HCT116 (cell line): Measurements from ENCODE around the gene LRRC43. TPM values are rescaled to one million over a fixed set of nuclear protein-coding genes. Genes with fewer than 3 reads are reported as not detected.
A peak's percentile ranks its signal among the peaks of the same experiment; 100 is the strongest.

Source experiments
- ATAC-seq: fragments of 200-7000 bp; cut with Tn5 transposase; 2 replicates; pipeline ENCODE4 v1.9.1; 2020; ENCODE audit warnings: mild to moderate bottlenecking, moderate library complexity
- BruUV-seq: library from RNA; stranded (reverse); fragments of 400-500 nt; replicated peaks from 2 replicates; lab custom pipeline; 2021; lab: Mats Ljungman, UMichigan
- CTCF ChIA-PET: fragments of 300-600 bp; sonication (Branson Sonifier 250); formaldehyde crosslinking; loops from one replicate; lab custom pipeline; 2021; ENCODE audit warnings: antibody characterized with exemption; lab: Charles Lee
- POLR2A ChIA-PET: fragments of 300-600, 350-600 bp; sonication (Branson Sonifier 250); formaldehyde crosslinking; loops from one replicate; lab custom pipeline; 2021; ENCODE audit warnings: antibody characterized with exemption; lab: Charles Lee
- RAD21 ChIA-PET, 2 experiments: fragments of 300-600 bp; sonication (Branson Sonifier 250); formaldehyde crosslinking; loops; one replicate each; lab custom pipeline; 2023; ENCODE audit warnings: low total read pairs in 2 of 2; ENCODE audit not compliant: uncharacterized antibody in 2 of 2, unreplicated experiment in 2 of 2, low non-redundant PET in 1 of 2; lab: Charles Lee
- DNase-seq: peaks from one replicate; pipeline ENCODE4 v3.0.0-alpha.2; 2010; ENCODE audit warnings: low read depth, low spot score
- H2AFZ ChIP-seq: fragments of 200-600 bp; shearing (Covaris generic), sonication (generic); 2 replicates; pipeline ENCODE4 v1.6.1; 2017; ENCODE audit warnings: low read depth, mixed run types, mixed read lengths, antibody characterized with exemption, low read length; ENCODE audit not compliant: poor library complexity, severe bottlenecking
- H3K27ac ChIP-seq: 2 replicates; pipeline ENCODE4 v1.5.1; 2012; ENCODE audit warnings: low read depth, low read length
- H3K27me3 ChIP-seq: fragments of 200-600 bp; sonication (generic); 2 replicates; pipeline ENCODE4 v1.6.1; 2016; ENCODE audit warnings: mixed run types, low read length, mixed read lengths; ENCODE audit not compliant: insufficient read depth
- H3K36me3 ChIP-seq, 2 experiments: fragments of 200-500 bp in 1 of 2; fragments of 200-600 bp in 1 of 2; sonication (Bioruptor generic) in 1 of 2; sonication (generic) in 1 of 2; 2 replicates each; pipeline versions ENCODE4 v1.5.1 to v1.6.1; 2014 to 2016; ENCODE audit warnings: low read length in 2 of 2, inconsistent platforms in 1 of 2, mixed read lengths in 1 of 2, mixed run types in 1 of 2; ENCODE audit not compliant: insufficient read depth in 2 of 2, control insufficient read depth in 1 of 2
- H3K4me1 ChIP-seq, 2 experiments: fragments of 200-600 bp in 1 of 2; sonication (generic) in 1 of 2; 2 replicates each; pipeline versions ENCODE4 v1.5.1 to v1.6.1; 2012 to 2017; ENCODE audit warnings: low read length in 2 of 2, inconsistent platforms in 1 of 2, mild to moderate bottlenecking in 1 of 2, mixed read lengths in 1 of 2, mixed run types in 1 of 2, moderate library complexity in 1 of 2; ENCODE audit not compliant: insufficient read depth in 2 of 2, control insufficient read depth in 1 of 2
- H3K4me2 ChIP-seq: fragments of 200-600 bp; sonication (generic); 2 replicates; pipeline ENCODE4 v1.6.1; 2017; ENCODE audit warnings: mixed run types, low read length, mixed read lengths
- H3K4me3 ChIP-seq, 2 experiments: fragments of 200-600 bp in 1 of 2; sonication (generic) in 1 of 2; replicated peaks in 1 of 2; 2 replicates each; pipeline ENCODE4 v1.5.1; 2011 to 2016; ENCODE audit warnings: low read length in 2 of 2, control low read depth in 1 of 2, low read depth in 1 of 2, mild to moderate bottlenecking in 1 of 2, mixed read lengths in 1 of 2, mixed run types in 1 of 2
- H3K79me2 ChIP-seq: fragments of 200-600 bp; sonication (generic); 2 replicates; pipeline ENCODE4 v1.6.1; 2017; ENCODE audit warnings: mild to moderate bottlenecking, mixed run types, low read length, moderate library complexity, mixed read lengths; ENCODE audit not compliant: insufficient read depth
- H3K9ac ChIP-seq: fragments of 200-600 bp; sonication (generic); 2 replicates; pipeline ENCODE4 v1.6.1; 2016; ENCODE audit warnings: low read length, mixed read lengths
- H3K9me2 ChIP-seq: fragments of 200-600 bp; sonication (generic), shearing (Covaris generic); 2 replicates; pipeline ENCODE4 v1.6.1; 2017; ENCODE audit warnings: mixed run types, mild to moderate bottlenecking, moderate library complexity; ENCODE audit not compliant: insufficient read depth
- H3K9me3 ChIP-seq, 2 experiments: fragments of 200-500 bp in 1 of 2; fragments of 200-600 bp in 1 of 2; sonication (Bioruptor generic) in 1 of 2; sonication (generic) in 1 of 2; 2 replicates each; pipeline ENCODE4 v1.6.1; 2014 to 2017; ENCODE audit warnings: low read length in 2 of 2, mixed read lengths in 2 of 2, inconsistent platforms in 1 of 2, low read depth in 1 of 2, mild to moderate bottlenecking in 1 of 2, mixed run types in 1 of 2, moderate library complexity in 1 of 2; ENCODE audit not compliant: control insufficient read depth in 1 of 2, insufficient read depth in 1 of 2
- H4K20me1 ChIP-seq: fragments of 200-600 bp; sonication (generic), shearing (Covaris generic); 2 replicates; pipeline ENCODE4 v1.6.1; 2017; ENCODE audit warnings: mixed run types, mild to moderate bottlenecking, moderate library complexity; ENCODE audit not compliant: insufficient read depth
- FOSL1 ChIP-seq: IDR thresholded peaks from 2 replicates; pipeline ENCODE4 v1.6.1; 2012; ENCODE audit warnings: low read depth
- JUND ChIP-seq: IDR thresholded peaks from 2 replicates; pipeline ENCODE4 v1.6.1; 2012
- REST ChIP-seq: IDR thresholded peaks from 2 replicates; pipeline ENCODE4 v1.6.1; 2012; ENCODE audit warnings: low read depth
- SIN3A ChIP-seq: IDR thresholded peaks from 2 replicates; pipeline ENCODE4 v1.6.1; 2012; ENCODE audit warnings: low read depth
- SRF ChIP-seq: IDR thresholded peaks from 2 replicates; pipeline ENCODE4 v1.6.1; 2012; ENCODE audit warnings: low read depth
- intact Hi-C: fragments of 100-400 bp; cut with micrococcal nuclease; formaldehyde crosslinking; loops from 2 replicates; pipeline ENCODE4 v1.10.0; 2022
- total RNA-seq: library from RNA; stranded (reverse); gene quantifications from one replicate; pipeline ENCODE4 v1.2.1, GENCODE V29; 2021; ENCODE audit not compliant: unreplicated experiment
- TF ChIP-seq, protein P1 (sequence below), 3 experiments: fragments of 200-600 bp in 1 of 3; sonication (generic) in 1 of 3; IDR thresholded peaks in 2 of 3; conservative IDR thresholded peaks in 1 of 3; 2 replicates each; pipeline ENCODE4 v1.5.1; 2012 to 2017; ENCODE audit warnings: low read depth in 2 of 3, low read length in 2 of 3, antibody characterized with exemption in 1 of 3, borderline replicate concordance in 1 of 3, control low read depth in 1 of 3, mild to moderate bottlenecking in 1 of 3, mixed read lengths in 1 of 3, mixed run types in 1 of 3, moderate library complexity in 1 of 3; ENCODE audit not compliant: insufficient read depth in 1 of 3
- TF ChIP-seq, protein P2 (sequence below): IDR thresholded peaks from 2 replicates; pipeline ENCODE4 v1.6.1; 2012

LRRC43 gene
- total RNA-seq, 1 experiment from 2014 or later, result not detected

- ATAC-seq (peak; percentile 59), DNase-seq (no peak)
- H3K9me3 ChIP-seq, result no peaks in the 10 kb centered on the region
- no peak overlapping the region for H2AFZ ChIP-seq
- H3K36me3 ChIP-seq, result peaks cover 13 to 31% of the 10 kb centered on the region in 2 experiments
- ChIA-PET RAD21 (no interaction called here), POLR2A (no interaction called here), CTCF (no interaction called here)
- no peak overlapping the region for H3K9ac ChIP-seq
- H3K4me1 ChIP-seq, result no peaks in the 10 kb centered on the region
- no peak overlapping the region for H3K4me2 ChIP-seq
- TF ChIP-seq, protein P1, sequence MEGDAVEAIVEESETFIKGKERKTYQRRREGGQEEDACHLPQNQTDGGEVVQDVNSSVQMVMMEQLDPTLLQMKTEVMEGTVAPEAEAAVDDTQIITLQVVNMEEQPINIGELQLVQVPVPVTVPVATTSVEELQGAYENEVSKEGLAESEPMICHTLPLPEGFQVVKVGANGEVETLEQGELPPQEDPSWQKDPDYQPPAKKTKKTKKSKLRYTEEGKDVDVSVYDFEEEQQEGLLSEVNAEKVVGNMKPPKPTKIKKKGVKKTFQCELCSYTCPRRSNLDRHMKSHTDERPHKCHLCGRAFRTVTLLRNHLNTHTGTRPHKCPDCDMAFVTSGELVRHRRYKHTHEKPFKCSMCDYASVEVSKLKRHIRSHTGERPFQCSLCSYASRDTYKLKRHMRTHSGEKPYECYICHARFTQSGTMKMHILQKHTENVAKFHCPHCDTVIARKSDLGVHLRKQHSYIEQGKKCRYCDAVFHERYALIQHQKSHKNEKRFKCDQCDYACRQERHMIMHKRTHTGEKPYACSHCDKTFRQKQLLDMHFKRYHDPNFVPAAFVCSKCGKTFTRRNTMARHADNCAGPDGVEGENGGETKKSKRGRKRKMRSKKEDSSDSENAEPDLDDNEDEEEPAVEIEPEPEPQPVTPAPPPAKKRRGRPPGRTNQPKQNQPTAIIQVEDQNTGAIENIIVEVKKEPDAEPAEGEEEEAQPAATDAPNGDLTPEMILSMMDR (IDR thresholded peaks at IDR 0.05 in 2 of 3, conservative IDR thresholded peaks at IDR 0.05 in 1 of 3; ENCODE audit: borderline replicate concordance in 1 of 3, insufficient read depth in 1 of 3, low read depth in 2 of 3, low read length in 2 of 3), result peak in 2 of 3 experiments; percentile 23 to 29; a peak in 2 of 6 replicates
- TF ChIP-seq JUND, result no peak
- no peak overlapping the region for H3K4me3 ChIP-seq
- no peaks in the 10 kb centered on the region for H3K79me2 ChIP-seq
- H3K27ac ChIP-seq, result no peak overlapping the region
- no TSS peak for BruUV-seq
- no peaks in the 10 kb centered on the region for H3K9me2 ChIP-seq
- H4K20me1 ChIP-seq, result no peaks in the 10 kb centered on the region
- no peaks in the 10 kb centered on the region for H3K27me3 ChIP-seq
- intact Hi-C loops, result no loop called here
Observed at GRCh38 chr12:122137229-122137628, 45.7 kb upstream of the LRRC43 start.

GRCh38 chr12:122137681-122138080 lies 45.2 kb upstream of the LRRC43 start:
- Histone ChIP-seq H3K4me1 (no peaks in the 10 kb centered on the region), H3K79me2 (no peaks in the 10 kb centered on the region), H3K36me3 (peaks cover 13 to 31% of the 10 kb centered on the region in 2 experiments), H4K20me1 (no peaks in the 10 kb centered on the region), H2AFZ (no peak overlapping the region), H3K4me2 (no peak overlapping the region), H3K9ac (no peak overlapping the region), H3K27me3 (no peaks in the 10 kb centered on the region), H3K4me3 (no peak overlapping the region), H3K27ac (no peak overlapping the region), H3K9me3 (no peaks in the 10 kb centered on the region), H3K9me2 (no peaks in the 10 kb centered on the region)
- no peak for TF ChIP-seq REST
- TF ChIP-seq SRF, result no peak
- no peak for TF ChIP-seq SIN3A
- no peak for TF ChIP-seq FOSL1
- TF ChIP-seq, protein P2, sequence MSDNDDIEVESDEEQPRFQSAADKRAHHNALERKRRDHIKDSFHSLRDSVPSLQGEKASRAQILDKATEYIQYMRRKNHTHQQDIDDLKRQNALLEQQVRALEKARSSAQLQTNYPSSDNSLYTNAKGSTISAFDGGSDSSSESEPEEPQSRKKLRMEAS, result no peak
- TF ChIP-seq, protein P1 (IDR thresholded peaks at IDR 0.05 in 2 of 3, conservative IDR thresholded peaks at IDR 0.05 in 1 of 3; ENCODE audit: borderline replicate concordance in 1 of 3, insufficient read depth in 1 of 3, low read depth in 2 of 3, low read length in 2 of 3), result no peak
- no peak for TF ChIP-seq JUND
- ChIA-PET CTCF (no interaction called here), RAD21 (no interaction called here), POLR2A (no interaction called here)
- ATAC-seq, result peak; percentile 90
- intact Hi-C loops, result no loop called here
- DNase-seq, result no peak
- no TSS peak for BruUV-seq
